ENCODE measurements around the gene EPB41L4A.

EPB41L4A gene

DNA sequence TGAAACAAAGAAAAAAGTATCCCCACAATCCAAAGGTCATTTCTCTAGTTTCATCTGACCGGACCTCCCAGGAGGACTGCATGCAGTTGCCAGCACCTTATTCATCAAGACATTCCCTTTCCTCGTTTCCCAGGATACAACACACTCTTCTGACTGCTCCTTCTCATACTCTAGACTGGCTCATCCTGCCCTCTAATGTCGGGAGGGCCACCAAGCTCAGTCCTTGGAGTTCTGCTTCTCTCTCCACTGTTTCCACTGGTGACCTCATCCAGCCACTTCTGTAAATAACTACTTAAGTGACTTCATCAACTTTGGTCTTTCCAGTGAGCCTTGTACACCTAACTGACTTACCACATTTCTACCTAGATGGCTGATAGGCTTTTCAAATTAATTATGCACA is 179.1 kb downstream of the EPB41L4A start:
- no peaks in the 10 kb centered on the region for H3K4me1 ChIP-seq (ENCODE audit: control insufficient read depth, low read length)
- H3F3A ChIP-seq (ENCODE audit: control insufficient read depth, insufficient read depth), result no peaks in the 10 kb centered on the region
- no peak overlapping the region for H3K27ac ChIP-seq (ENCODE audit: low read depth, low read length)
- H3K27me3 ChIP-seq (ENCODE audit: control insufficient read depth, low read length), result no peaks in the 10 kb centered on the region; the same call in 1 of the 2 replicates
- no peaks in the 10 kb centered on the region for H4K20me1 ChIP-seq (ENCODE audit: control insufficient read depth, insufficient read depth, low read depth, low read length)
- TF ChIP-seq, protein P1, sequence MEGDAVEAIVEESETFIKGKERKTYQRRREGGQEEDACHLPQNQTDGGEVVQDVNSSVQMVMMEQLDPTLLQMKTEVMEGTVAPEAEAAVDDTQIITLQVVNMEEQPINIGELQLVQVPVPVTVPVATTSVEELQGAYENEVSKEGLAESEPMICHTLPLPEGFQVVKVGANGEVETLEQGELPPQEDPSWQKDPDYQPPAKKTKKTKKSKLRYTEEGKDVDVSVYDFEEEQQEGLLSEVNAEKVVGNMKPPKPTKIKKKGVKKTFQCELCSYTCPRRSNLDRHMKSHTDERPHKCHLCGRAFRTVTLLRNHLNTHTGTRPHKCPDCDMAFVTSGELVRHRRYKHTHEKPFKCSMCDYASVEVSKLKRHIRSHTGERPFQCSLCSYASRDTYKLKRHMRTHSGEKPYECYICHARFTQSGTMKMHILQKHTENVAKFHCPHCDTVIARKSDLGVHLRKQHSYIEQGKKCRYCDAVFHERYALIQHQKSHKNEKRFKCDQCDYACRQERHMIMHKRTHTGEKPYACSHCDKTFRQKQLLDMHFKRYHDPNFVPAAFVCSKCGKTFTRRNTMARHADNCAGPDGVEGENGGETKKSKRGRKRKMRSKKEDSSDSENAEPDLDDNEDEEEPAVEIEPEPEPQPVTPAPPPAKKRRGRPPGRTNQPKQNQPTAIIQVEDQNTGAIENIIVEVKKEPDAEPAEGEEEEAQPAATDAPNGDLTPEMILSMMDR (IDR thresholded peaks at IDR 0.05; ENCODE audit: low read depth, low read length, poor library complexity, severe bottlenecking), result no peak
- TF ChIP-seq EZH2phosphoT487 (IDR thresholded peaks at IDR 0.05; ENCODE audit: borderline replicate concordance, low read length), result no peak
- no peaks in the 10 kb centered on the region for H3K9me2 ChIP-seq (replicated peaks; ENCODE audit: control insufficient read depth, low read length)
- no peaks in the 10 kb centered on the region for H3K36me3 ChIP-seq (ENCODE audit: control insufficient read depth, low read length)
- no peak overlapping the region for H3K4me2 ChIP-seq (ENCODE audit: low read length)
- no peak overlapping the region for H3K4me3 ChIP-seq (ENCODE audit: low read length)
- H3K9me3 ChIP-seq (ENCODE audit: control insufficient read depth, insufficient read depth, low read length), result no peaks in the 10 kb centered on the region
- H3K79me2 ChIP-seq (ENCODE audit: control insufficient read depth, low read length), result no peaks in the 10 kb centered on the region

DNA sequence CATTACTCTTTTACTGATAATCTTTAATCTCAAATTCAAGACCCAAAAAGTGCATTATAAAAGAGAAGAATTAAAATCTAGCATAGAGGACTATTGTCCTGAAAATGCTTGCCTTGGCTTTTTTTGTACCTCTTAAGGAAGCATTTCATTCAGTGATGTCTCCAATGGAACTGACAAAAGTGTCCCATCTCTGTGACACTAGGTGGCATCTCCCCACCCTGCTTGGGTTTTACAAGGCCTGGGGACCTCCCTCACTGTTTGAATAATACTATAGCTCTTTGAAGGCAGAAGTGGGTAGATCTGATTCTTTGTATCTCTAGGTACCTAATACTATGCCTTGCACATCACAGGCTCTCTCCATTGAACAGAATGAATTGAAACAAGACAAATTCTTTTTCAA is 180.6 kb downstream of the EPB41L4A start:
- Histone ChIP-seq H3K36me3 (ENCODE audit: control insufficient read depth, low read length) (no peaks in the 10 kb centered on the region), H3K4me3 (ENCODE audit: low read length) (no peak overlapping the region), H3F3A (ENCODE audit: control insufficient read depth, insufficient read depth) (no peaks in the 10 kb centered on the region), H3K79me2 (ENCODE audit: control insufficient read depth, low read length) (no peaks in the 10 kb centered on the region), H3K27me3 (ENCODE audit: control insufficient read depth, low read length) (no peaks in the 10 kb centered on the region; the same call in 1 of the 2 replicates), H3K27ac (ENCODE audit: low read depth, low read length) (no peak overlapping the region), H3K4me2 (ENCODE audit: low read length) (no peak overlapping the region), H3K9me2 (replicated peaks; ENCODE audit: control insufficient read depth, low read length) (no peaks in the 10 kb centered on the region), H3K9me3 (ENCODE audit: control insufficient read depth, insufficient read depth, low read length) (no peaks in the 10 kb centered on the region), H4K20me1 (ENCODE audit: control insufficient read depth, insufficient read depth, low read depth, low read length) (no peaks in the 10 kb centered on the region), H3K4me1 (ENCODE audit: control insufficient read depth, low read length) (no peaks in the 10 kb centered on the region)
- TF ChIP-seq, protein P1 (IDR thresholded peaks at IDR 0.05; ENCODE audit: low read depth, low read length, poor library complexity, severe bottlenecking), result no peak
- no peak for TF ChIP-seq EZH2phosphoT487 (IDR thresholded peaks at IDR 0.05; ENCODE audit: borderline replicate concordance, low read length)

DNA sequence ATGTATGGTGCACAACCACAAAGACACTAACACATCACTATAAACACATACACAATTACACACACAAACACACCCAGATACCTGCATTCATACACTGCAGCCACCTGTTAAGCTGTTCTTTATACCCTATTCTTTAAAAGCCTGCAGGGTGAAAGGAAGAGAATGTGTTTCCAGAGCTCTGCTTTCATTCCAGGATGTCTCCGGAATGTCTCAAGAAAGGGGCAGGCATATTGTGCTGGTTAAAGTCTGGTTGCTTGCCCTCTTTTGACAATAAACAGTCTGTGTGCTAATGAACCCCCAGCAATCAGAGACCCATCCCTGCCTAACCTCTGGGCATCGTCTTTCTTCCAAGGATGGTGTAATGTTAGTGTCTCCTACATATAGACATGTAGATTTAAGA is 181.6 kb downstream of the EPB41L4A start:
- Histone ChIP-seq H3K27me3 (ENCODE audit: control insufficient read depth, low read length) (no peaks in the 10 kb centered on the region; the same call in 1 of the 2 replicates), H3K79me2 (ENCODE audit: control insufficient read depth, low read length) (no peaks in the 10 kb centered on the region), H3K9me2 (replicated peaks; ENCODE audit: control insufficient read depth, low read length) (no peaks in the 10 kb centered on the region), H3K4me2 (ENCODE audit: low read length) (no peak overlapping the region), H3K4me3 (ENCODE audit: low read length) (no peak overlapping the region), H3K27ac (ENCODE audit: low read depth, low read length) (no peak overlapping the region), H4K20me1 (ENCODE audit: control insufficient read depth, insufficient read depth, low read depth, low read length) (no peaks in the 10 kb centered on the region), H3K36me3 (ENCODE audit: control insufficient read depth, low read length) (no peaks in the 10 kb centered on the region), H3K4me1 (ENCODE audit: control insufficient read depth, low read length) (no peaks in the 10 kb centered on the region), H3F3A (ENCODE audit: control insufficient read depth, insufficient read depth) (no peaks in the 10 kb centered on the region), H3K9me3 (ENCODE audit: control insufficient read depth, insufficient read depth, low read length) (no peaks in the 10 kb centered on the region)
- no peak for TF ChIP-seq EZH2phosphoT487 (IDR thresholded peaks at IDR 0.05; ENCODE audit: borderline replicate concordance, low read length)
- TF ChIP-seq, protein P1 (IDR thresholded peaks at IDR 0.05; ENCODE audit: low read depth, low read length, poor library complexity, severe bottlenecking), result no peak

Data from DOHH2 (cell line).